RWPE2 (cell line): ENCODE measurements around the gene MCTP2.
A peak's percentile ranks its signal among the peaks of the same experiment; 100 is the strongest.

Experiments used
- ATAC-seq: fragments of 200-7000 bp; cut with Tn5 transposase; 3 replicates; pipeline ENCODE4 v1.9.1; 2021; ENCODE audit warnings: low read depth
- DNase-seq: peaks from one replicate; pipeline ENCODE4 v3.0.0-alpha.2; 2020; ENCODE audit warnings: low spot score
- H3K27ac ChIP-seq: fragments of 450-650 bp; 2 replicates; pipeline ENCODE4 v1.5.1; 2017; ENCODE audit warnings: mild to moderate bottlenecking; ENCODE audit not compliant: poor library complexity, severe bottlenecking
- H3K27me3 ChIP-seq: fragments of 250-450 bp; sonication (Bioruptor Pico); 2 replicates; pipeline ENCODE4 v1.5.1; 2021; ENCODE audit warnings: mild to moderate bottlenecking, moderate library complexity; ENCODE audit not compliant: insufficient read depth, poor library complexity, severe bottlenecking
- H3K36me3 ChIP-seq: fragments of 250-450 bp; sonication (Bioruptor Pico); 2 replicates; pipeline ENCODE4 v1.5.1; 2020; ENCODE audit warnings: low read depth, mild to moderate bottlenecking, moderate library complexity
- H3K4me1 ChIP-seq: fragments of 250-450 bp; sonication (Bioruptor Pico); 2 replicates; pipeline ENCODE4 v1.5.1; 2021; ENCODE audit warnings: mild to moderate bottlenecking, moderate library complexity; ENCODE audit not compliant: insufficient read depth, poor library complexity, severe bottlenecking
- H3K4me3 ChIP-seq: fragments of 250-450 bp; sonication (Bioruptor Pico); 2 replicates; pipeline ENCODE4 v1.5.1; 2021; ENCODE audit warnings: mild to moderate bottlenecking, moderate library complexity; ENCODE audit not compliant: severe bottlenecking
- H3K9me3 ChIP-seq: fragments of 250-450 bp; sonication (Bioruptor Pico); 2 replicates; pipeline ENCODE4 v1.5.1; 2021; ENCODE audit warnings: mild to moderate bottlenecking, moderate library complexity; ENCODE audit not compliant: severe bottlenecking
- TF ChIP-seq, protein P1 (sequence below): fragments of 450-650 bp; IDR thresholded peaks from one replicate; pipeline ENCODE4 v1.5.1; 2017; ENCODE audit warnings: mild to moderate bottlenecking, moderate library complexity; ENCODE audit not compliant: poor library complexity, severe bottlenecking

The MCTP2 gene

DNA sequence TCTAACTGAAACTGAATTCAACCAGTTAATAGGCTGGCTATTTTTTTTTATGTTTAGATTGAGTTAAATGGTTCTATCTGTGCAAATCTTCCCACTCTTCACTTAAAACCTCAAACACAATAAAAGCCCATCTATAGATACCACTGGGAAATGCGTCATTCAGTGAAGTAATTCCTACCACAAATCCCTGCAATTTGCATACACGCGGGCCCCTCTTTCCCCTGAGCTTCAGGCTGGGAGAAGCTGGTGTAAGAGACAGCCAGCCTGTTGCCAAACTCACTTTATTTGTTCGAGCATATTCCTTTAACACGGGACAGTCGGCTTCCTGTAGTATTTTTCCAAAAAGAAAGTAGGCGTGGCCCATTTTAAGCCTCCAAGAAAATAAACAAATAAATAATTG is 26.0 kb upstream of the MCTP2 start:
- DNase-seq (no peak), ATAC-seq (no peak)
- H3K4me1 ChIP-seq = no peaks in the 10 kb centered on the region
- no peaks in the 10 kb centered on the region for H3K9me3 ChIP-seq
- H3K27me3 ChIP-seq = no peaks in the 10 kb centered on the region
- no peaks in the 10 kb centered on the region for H3K36me3 ChIP-seq
- TF ChIP-seq, protein P1, sequence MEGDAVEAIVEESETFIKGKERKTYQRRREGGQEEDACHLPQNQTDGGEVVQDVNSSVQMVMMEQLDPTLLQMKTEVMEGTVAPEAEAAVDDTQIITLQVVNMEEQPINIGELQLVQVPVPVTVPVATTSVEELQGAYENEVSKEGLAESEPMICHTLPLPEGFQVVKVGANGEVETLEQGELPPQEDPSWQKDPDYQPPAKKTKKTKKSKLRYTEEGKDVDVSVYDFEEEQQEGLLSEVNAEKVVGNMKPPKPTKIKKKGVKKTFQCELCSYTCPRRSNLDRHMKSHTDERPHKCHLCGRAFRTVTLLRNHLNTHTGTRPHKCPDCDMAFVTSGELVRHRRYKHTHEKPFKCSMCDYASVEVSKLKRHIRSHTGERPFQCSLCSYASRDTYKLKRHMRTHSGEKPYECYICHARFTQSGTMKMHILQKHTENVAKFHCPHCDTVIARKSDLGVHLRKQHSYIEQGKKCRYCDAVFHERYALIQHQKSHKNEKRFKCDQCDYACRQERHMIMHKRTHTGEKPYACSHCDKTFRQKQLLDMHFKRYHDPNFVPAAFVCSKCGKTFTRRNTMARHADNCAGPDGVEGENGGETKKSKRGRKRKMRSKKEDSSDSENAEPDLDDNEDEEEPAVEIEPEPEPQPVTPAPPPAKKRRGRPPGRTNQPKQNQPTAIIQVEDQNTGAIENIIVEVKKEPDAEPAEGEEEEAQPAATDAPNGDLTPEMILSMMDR = no peak
- H3K27ac ChIP-seq = no peak overlapping the region
- no peak overlapping the region for H3K4me3 ChIP-seq

DNA sequence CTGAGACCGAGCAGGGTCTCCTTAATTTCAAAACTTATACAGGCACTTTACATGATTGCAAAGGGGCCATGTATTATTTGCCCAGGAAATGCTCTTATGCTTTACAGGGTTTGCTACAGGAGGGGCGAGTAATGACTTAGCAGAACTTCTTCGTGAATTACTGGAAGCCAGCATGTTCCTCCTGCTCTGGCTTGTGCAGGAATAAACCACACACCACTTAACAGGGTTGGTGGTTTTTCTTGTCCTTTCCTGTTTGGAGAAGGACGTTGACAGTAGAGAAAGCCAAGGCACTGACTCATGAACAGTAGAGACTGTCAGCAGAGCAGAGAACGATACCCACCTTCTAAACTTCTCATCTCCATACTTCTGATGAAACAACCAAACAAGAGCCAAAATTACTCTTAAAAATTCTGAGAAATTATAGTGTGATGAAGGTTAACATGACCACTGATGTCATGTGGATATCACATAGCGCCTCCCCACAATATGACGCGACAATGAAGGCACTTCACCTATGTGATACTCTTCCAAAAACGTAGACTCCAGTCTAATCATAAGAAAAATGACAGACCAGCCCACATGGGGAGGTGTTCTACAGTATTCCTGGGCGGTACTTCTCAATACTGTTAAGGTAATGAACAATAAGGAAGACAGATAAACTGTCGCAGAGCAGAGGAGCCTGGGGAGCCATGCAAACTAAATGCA is 24.7 kb upstream of the MCTP2 start:
- ATAC-seq (peak; percentile 87), DNase-seq (no peak)
- Histone ChIP-seq H3K36me3 (no peaks in the 10 kb centered on the region), H3K27ac (no peak overlapping the region), H3K4me1 (no peaks in the 10 kb centered on the region), H3K9me3 (no peaks in the 10 kb centered on the region), H3K27me3 (no peaks in the 10 kb centered on the region), H3K4me3 (no peak overlapping the region)
- TF ChIP-seq, protein P1 = no peak

DNA sequence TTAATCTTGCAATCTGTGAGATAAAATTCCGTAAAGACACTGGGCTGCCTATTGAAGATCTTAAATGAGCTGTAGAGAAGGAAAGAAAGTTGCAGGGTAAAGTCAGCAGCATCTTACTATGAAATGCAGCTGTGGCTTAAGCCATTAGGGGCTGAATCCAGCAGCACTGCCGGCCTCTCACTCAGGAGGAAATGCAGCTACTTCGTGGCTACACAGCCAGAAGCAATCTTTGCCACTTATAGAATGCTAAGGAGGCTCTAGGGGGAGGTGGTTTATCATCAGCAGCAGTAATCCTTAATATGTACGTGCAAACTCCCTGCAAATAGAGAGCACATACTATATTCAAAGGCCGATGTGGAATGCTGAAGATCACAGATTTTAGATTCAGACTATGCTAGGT is 19.1 kb upstream of the MCTP2 start:
- Histone ChIP-seq H3K4me3 (no peak overlapping the region), H3K9me3 (no peaks in the 10 kb centered on the region), H3K36me3 (no peaks in the 10 kb centered on the region), H3K27me3 (peaks cover 5% of the 10 kb centered on the region), H3K4me1 (no peaks in the 10 kb centered on the region), H3K27ac (no peak overlapping the region)
- TF ChIP-seq, protein P1 = no peak
- DNase-seq (no peak), ATAC-seq (no peak)

DNA sequence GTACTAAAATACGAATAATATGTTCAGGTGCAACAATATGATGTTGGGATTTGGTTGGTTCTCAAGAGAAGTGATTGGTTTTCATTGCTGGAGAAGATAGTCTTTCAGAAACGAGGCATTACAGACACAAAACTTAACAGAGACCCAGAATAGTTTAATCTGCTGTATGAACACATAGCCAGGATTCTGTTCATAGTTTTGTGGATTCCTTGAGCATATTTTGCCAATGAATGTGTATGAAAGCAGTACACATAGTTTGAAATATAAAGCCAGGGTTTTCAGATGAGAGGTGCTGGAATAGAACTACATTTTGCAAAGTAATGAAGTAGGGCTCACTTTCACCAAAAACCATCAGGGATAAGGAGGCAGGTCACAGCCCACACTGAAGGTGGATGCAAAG is 5.7 kb upstream of the MCTP2 start:
- ATAC-seq (no peak), DNase-seq (no peak)
- no peak overlapping the region for H3K27ac ChIP-seq
- no peaks in the 10 kb centered on the region for H3K27me3 ChIP-seq
- TF ChIP-seq, protein P1 = no peak
- no peak overlapping the region for H3K4me3 ChIP-seq
- no peaks in the 10 kb centered on the region for H3K36me3 ChIP-seq
- peaks cover 12% of the 10 kb centered on the region for H3K4me1 ChIP-seq
- H3K9me3 ChIP-seq = no peaks in the 10 kb centered on the region

DNA sequence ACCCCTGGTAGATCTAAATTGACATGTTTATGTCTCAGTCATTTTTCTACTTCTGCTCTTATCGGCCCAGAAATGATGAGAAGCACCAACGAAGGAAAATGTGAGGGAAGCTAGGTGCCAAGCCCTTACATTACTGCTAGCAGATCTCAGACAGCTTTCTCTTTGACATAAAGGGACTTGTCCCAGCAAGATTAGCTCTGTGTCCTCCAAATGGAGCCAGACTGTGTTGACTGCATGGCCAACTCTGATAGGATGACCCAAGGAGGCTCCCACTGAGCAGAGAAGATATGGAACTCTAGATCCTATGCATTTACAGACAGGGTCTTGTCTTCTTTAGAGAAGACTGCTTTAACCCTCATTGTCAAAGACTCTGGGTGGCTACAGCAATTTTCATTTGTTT is 2.8 kb upstream of the MCTP2 start:
- TF ChIP-seq, protein P1 = no peak
- Histone ChIP-seq H3K36me3 (no peaks in the 10 kb centered on the region), H3K4me1 (peaks cover 19% of the 10 kb centered on the region), H3K27ac (no peak overlapping the region), H3K27me3 (no peaks in the 10 kb centered on the region), H3K4me3 (no peak overlapping the region), H3K9me3 (no peaks in the 10 kb centered on the region)
- DNase-seq (no peak), ATAC-seq (no peak)
